Ishikawa (cell line): Measurements from ENCODE around the gene EGFR.

Experiments
- CEBPB ChIP-seq: IDR thresholded peaks from 2 replicates; pipeline ENCODE4 v1.6.1; 2012
- CREB1 ChIP-seq: IDR thresholded peaks from 2 replicates; pipeline ENCODE4 v1.6.1; 2012; ENCODE audit warnings: low read depth
- EGR1 ChIP-seq: IDR thresholded peaks from 2 replicates; pipeline ENCODE4 v1.6.1; 2012
- EP300 ChIP-seq: IDR thresholded peaks from 2 replicates; pipeline ENCODE4 v1.6.1; 2012; ENCODE audit warnings: borderline replicate concordance
- FOXM1 ChIP-seq: IDR thresholded peaks from 2 replicates; pipeline ENCODE4 v1.6.1; 2012; ENCODE audit warnings: low read depth, borderline replicate concordance
- RAD21 ChIP-seq: IDR thresholded peaks from 2 replicates; pipeline ENCODE4 v1.6.1; 2012; ENCODE audit warnings: low read depth
- TAF1 ChIP-seq: IDR thresholded peaks from 2 replicates; pipeline ENCODE4 v1.6.1; 2012; ENCODE audit warnings: low read depth, mild to moderate bottlenecking
- YY1 ChIP-seq: IDR thresholded peaks from 2 replicates; pipeline ENCODE4 v1.6.1; 2012; ENCODE audit warnings: low read depth
- TF ChIP-seq, protein P1 (sequence below): IDR thresholded peaks from 2 replicates; pipeline ENCODE4 v1.6.1; 2012
- TF ChIP-seq, protein P2 (sequence below): IDR thresholded peaks from 2 replicates; pipeline ENCODE4 v1.6.1; 2012; ENCODE audit warnings: low read depth, mild to moderate bottlenecking
- TF ChIP-seq, protein P3 (sequence below): IDR thresholded peaks from 2 replicates; pipeline ENCODE4 v1.6.1; 2012

DNA sequence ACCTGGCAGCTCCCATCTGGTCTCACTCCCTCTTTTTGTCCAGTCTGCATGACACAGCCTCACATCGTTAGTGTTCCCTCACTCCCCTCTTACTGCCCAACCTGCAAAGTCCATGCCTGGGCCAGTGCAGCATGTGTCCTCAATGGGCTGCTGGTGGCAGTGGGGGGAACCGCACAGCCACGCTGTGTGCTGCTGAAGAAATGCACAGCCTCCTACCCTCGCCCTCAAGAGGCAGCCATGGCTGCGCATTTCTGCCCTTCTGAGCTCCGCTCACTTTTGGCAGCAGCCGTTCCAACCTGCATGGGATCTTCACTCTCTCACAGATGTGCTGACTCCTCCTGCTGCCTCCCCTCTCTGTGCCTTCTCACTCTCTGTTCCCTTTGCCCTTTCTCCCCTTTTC, 103.4 kb downstream of the EGFR start:
- TF ChIP-seq EP300 = no peak
- TF ChIP-seq TAF1 = no peak
- TF ChIP-seq, protein P1, sequence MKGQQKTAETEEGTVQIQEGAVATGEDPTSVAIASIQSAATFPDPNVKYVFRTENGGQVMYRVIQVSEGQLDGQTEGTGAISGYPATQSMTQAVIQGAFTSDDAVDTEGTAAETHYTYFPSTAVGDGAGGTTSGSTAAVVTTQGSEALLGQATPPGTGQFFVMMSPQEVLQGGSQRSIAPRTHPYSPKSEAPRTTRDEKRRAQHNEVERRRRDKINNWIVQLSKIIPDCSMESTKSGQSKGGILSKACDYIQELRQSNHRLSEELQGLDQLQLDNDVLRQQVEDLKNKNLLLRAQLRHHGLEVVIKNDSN = no peak
- TF ChIP-seq RAD21 = no peak
- no peak for TF ChIP-seq EGR1
- TF ChIP-seq, protein P2, sequence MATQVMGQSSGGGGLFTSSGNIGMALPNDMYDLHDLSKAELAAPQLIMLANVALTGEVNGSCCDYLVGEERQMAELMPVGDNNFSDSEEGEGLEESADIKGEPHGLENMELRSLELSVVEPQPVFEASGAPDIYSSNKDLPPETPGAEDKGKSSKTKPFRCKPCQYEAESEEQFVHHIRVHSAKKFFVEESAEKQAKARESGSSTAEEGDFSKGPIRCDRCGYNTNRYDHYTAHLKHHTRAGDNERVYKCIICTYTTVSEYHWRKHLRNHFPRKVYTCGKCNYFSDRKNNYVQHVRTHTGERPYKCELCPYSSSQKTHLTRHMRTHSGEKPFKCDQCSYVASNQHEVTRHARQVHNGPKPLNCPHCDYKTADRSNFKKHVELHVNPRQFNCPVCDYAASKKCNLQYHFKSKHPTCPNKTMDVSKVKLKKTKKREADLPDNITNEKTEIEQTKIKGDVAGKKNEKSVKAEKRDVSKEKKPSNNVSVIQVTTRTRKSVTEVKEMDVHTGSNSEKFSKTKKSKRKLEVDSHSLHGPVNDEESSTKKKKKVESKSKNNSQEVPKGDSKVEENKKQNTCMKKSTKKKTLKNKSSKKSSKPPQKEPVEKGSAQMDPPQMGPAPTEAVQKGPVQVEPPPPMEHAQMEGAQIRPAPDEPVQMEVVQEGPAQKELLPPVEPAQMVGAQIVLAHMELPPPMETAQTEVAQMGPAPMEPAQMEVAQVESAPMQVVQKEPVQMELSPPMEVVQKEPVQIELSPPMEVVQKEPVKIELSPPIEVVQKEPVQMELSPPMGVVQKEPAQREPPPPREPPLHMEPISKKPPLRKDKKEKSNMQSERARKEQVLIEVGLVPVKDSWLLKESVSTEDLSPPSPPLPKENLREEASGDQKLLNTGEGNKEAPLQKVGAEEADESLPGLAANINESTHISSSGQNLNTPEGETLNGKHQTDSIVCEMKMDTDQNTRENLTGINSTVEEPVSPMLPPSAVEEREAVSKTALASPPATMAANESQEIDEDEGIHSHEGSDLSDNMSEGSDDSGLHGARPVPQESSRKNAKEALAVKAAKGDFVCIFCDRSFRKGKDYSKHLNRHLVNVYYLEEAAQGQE = no peak
- TF ChIP-seq, protein P3, sequence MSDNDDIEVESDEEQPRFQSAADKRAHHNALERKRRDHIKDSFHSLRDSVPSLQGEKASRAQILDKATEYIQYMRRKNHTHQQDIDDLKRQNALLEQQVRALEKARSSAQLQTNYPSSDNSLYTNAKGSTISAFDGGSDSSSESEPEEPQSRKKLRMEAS = no peak
- no peak for TF ChIP-seq FOXM1
- no peak for TF ChIP-seq CEBPB
- no peak for TF ChIP-seq CREB1
- no peak for TF ChIP-seq YY1
